Mesenchymal stem cell (in vitro differentiated cells and primary cell): ENCODE measurements around the gene CAVIN1.

Experiments used
- DNase-seq: peaks from one replicate; pipeline ENCODE4 v3.0.0-alpha.2; 2013
- H2AFZ ChIP-seq: one replicate; pipeline ENCODE4 v1.6.1; 2013; ENCODE audit warnings: low read depth, mild to moderate bottlenecking, control low read depth, inconsistent platforms, low read length, moderate library complexity
- H2AK5ac ChIP-seq: 2 replicates; pipeline ENCODE4 v1.6.1; 2013; ENCODE audit warnings: low read length, moderate library complexity, mild to moderate bottlenecking, inconsistent platforms; ENCODE audit not compliant: severe bottlenecking
- H2BK120ac ChIP-seq: one replicate; pipeline ENCODE4 v1.6.1; 2013; ENCODE audit warnings: low read depth, mild to moderate bottlenecking, inconsistent platforms, low read length, moderate library complexity
- H2BK12ac ChIP-seq, 2 experiments: one replicate each; pipeline ENCODE4 v1.6.1; 2013; ENCODE audit warnings: inconsistent platforms in 2 of 2, low read length in 2 of 2, mild to moderate bottlenecking in 2 of 2, moderate library complexity in 2 of 2, control low read depth in 1 of 2
- H2BK15ac ChIP-seq: one replicate; pipeline ENCODE4 v1.6.1; 2013; ENCODE audit warnings: mild to moderate bottlenecking, low read depth, inconsistent platforms; ENCODE audit not compliant: poor library complexity, severe bottlenecking
- H2BK5ac ChIP-seq: 2 replicates; pipeline ENCODE4 v1.6.1; 2013; ENCODE audit warnings: low read depth, mild to moderate bottlenecking, low read length, control low read depth, inconsistent platforms; ENCODE audit not compliant: poor library complexity, severe bottlenecking
- H3K14ac ChIP-seq, 2 experiments: one replicate each; pipeline ENCODE4 v1.6.1; 2013; ENCODE audit warnings: inconsistent platforms in 2 of 2, low read length in 2 of 2, control low read depth in 1 of 2, mild to moderate bottlenecking in 1 of 2, moderate library complexity in 1 of 2
- H3K18ac ChIP-seq, 2 experiments: one replicate each; pipeline ENCODE4 v1.6.1; 2013; ENCODE audit warnings: inconsistent platforms in 2 of 2, low read length in 2 of 2, control low read depth in 1 of 2, low read depth in 1 of 2, mild to moderate bottlenecking in 1 of 2
- H3K23ac ChIP-seq, 2 experiments: one replicate each; pipeline ENCODE4 v1.6.1; 2013; ENCODE audit warnings: inconsistent platforms in 2 of 2, low read length in 2 of 2, mild to moderate bottlenecking in 2 of 2, moderate library complexity in 2 of 2, control low read depth in 1 of 2
- H3K27ac ChIP-seq: 2 replicates; pipeline ENCODE4 v1.5.1; 2013; ENCODE audit warnings: mild to moderate bottlenecking, moderate library complexity, low read length, control low read depth, inconsistent platforms; ENCODE audit not compliant: poor library complexity, severe bottlenecking
- H3K27me3 ChIP-seq, 2 experiments: 2 replicates each; pipeline versions ENCODE4 v1.6.1 to v1.7.0; 2013; ENCODE audit warnings: low read length in 2 of 2, mild to moderate bottlenecking in 2 of 2, moderate library complexity in 2 of 2, control low read depth in 1 of 2, inconsistent platforms in 1 of 2; ENCODE audit not compliant: control insufficient read depth in 1 of 2, insufficient read depth in 1 of 2
- H3K36me3 ChIP-seq, 2 experiments: 2 replicates each; pipeline versions ENCODE4 v1.6.1 to v1.7.0; 2013; ENCODE audit warnings: low read length in 2 of 2, control low read depth in 1 of 2, inconsistent platforms in 1 of 2, low read depth in 1 of 2, mild to moderate bottlenecking in 1 of 2; ENCODE audit not compliant: insufficient read depth in 2 of 2, control insufficient read depth in 1 of 2
- H3K4ac ChIP-seq, 2 experiments: one replicate each; pipeline ENCODE4 v1.6.1; 2013; ENCODE audit warnings: inconsistent platforms in 2 of 2, low read length in 2 of 2, mild to moderate bottlenecking in 2 of 2, moderate library complexity in 2 of 2, control low read depth in 1 of 2, low read depth in 1 of 2
- H3K4me1 ChIP-seq: 2 replicates; pipeline ENCODE4 v1.6.1; 2013; ENCODE audit warnings: low read depth, low read length, control low read depth; ENCODE audit not compliant: control insufficient read depth, insufficient read depth
- H3K4me2 ChIP-seq: 2 replicates; pipeline ENCODE4 v1.6.1; 2013; ENCODE audit warnings: low read length, mild to moderate bottlenecking, inconsistent platforms; ENCODE audit not compliant: poor library complexity, severe bottlenecking
- H3K4me3 ChIP-seq, 2 experiments: 2 replicates each; pipeline versions ENCODE4 v1.5.1 to v1.7.0; 2013; ENCODE audit warnings: low read length in 2 of 2, mild to moderate bottlenecking in 2 of 2, control low read depth in 1 of 2, low read depth in 1 of 2; ENCODE audit not compliant: insufficient read depth in 1 of 2
- H3K79me1 ChIP-seq: replicated peaks from 2 replicates; pipeline ENCODE4 v1.6.1; 2013; ENCODE audit warnings: mild to moderate bottlenecking, control low read depth, low read length, inconsistent platforms; ENCODE audit not compliant: poor library complexity, severe bottlenecking
- H3K9ac ChIP-seq: 2 replicates; pipeline ENCODE4 v1.7.0; 2013; ENCODE audit warnings: mild to moderate bottlenecking, low read length, moderate library complexity
- H3K9me3 ChIP-seq: 2 replicates; pipeline ENCODE4 v1.7.0; 2013; ENCODE audit warnings: mild to moderate bottlenecking, low read length; ENCODE audit not compliant: control insufficient read depth
- H4K8ac ChIP-seq: one replicate; pipeline ENCODE4 v1.6.1; 2013; ENCODE audit warnings: inconsistent platforms, mild to moderate bottlenecking, low read length, moderate library complexity
- H4K91ac ChIP-seq: one replicate; pipeline ENCODE4 v1.6.1; 2013; ENCODE audit warnings: mild to moderate bottlenecking, low read length, inconsistent platforms
- WGBS: methylation state at CpG from one replicate; pipeline ENCODE4 v1.1.7; 2013; ENCODE audit warnings: mixed read lengths; 5-methylcytosine and 5-hydroxymethylcytosine counted together

The CAVIN1 gene

GRCh38 chr17:42429726-42430447, 6.8 kb upstream of the CAVIN1 start:
- Histone ChIP-seq H2AFZ (no peak overlapping the region), H3K4me1 (peaks cover 3% of the 10 kb centered on the region), H3K9me3 (no peaks in the 10 kb centered on the region), H4K8ac (no peak overlapping the region), H3K4me2 (no peak overlapping the region), H3K23ac (no peak overlapping the region), H3K9ac (peak overlapping the region; percentile 57), H2BK120ac (no peak overlapping the region), H2BK15ac (no peak overlapping the region), H4K91ac (no peak overlapping the region), H2BK12ac (peak overlapping the region in 1 of 2 experiments; percentile 49), H3K14ac (no peak overlapping the region), H3K27me3 (no peaks in the 10 kb centered on the region), H3K27ac (no peak overlapping the region), H3K4ac (no peak overlapping the region), H3K4me3 (no peak overlapping the region), H2BK5ac (no peak overlapping the region), H3K79me1 (no peaks in the 10 kb centered on the region), H3K18ac (no peak overlapping the region), H3K36me3 (no peaks in the 10 kb centered on the region), H2AK5ac (no peak overlapping the region)
- 100% methylated on average over 2 of the region's 3 CpGs for WGBS
- DNase-seq, result no peak

GRCh38 chr17:42428141-42428944, 5.3 kb upstream of the CAVIN1 start:
- Histone ChIP-seq H4K8ac (no peak overlapping the region), H3K18ac (no peak overlapping the region), H3K4me2 (no peak overlapping the region), H3K23ac (no peak overlapping the region), H3K4me1 (peaks cover 6% of the 10 kb centered on the region), H2AK5ac (no peak overlapping the region), H3K27ac (peak overlapping the region; percentile 89), H3K4me3 (no peak overlapping the region), H3K4ac (no peak overlapping the region), H3K9me3 (no peaks in the 10 kb centered on the region), H2BK120ac (no peak overlapping the region), H2BK15ac (no peak overlapping the region), H4K91ac (no peak overlapping the region), H3K9ac (peak overlapping the region; percentile 80), H2BK12ac (no peak overlapping the region), H3K79me1 (no peaks in the 10 kb centered on the region), H3K27me3 (no peaks in the 10 kb centered on the region), H3K14ac (no peak overlapping the region), H2AFZ (no peak overlapping the region), H2BK5ac (no peak overlapping the region), H3K36me3 (no peaks in the 10 kb centered on the region)
- peak; percentile 95 for DNase-seq
- 14% methylated on average over 2 of the region's 4 CpGs for WGBS

- Histone ChIP-seq H2BK12ac (peak overlapping the region in 1 of 2 experiments; percentile 3), H3K79me1 (no peaks in the 10 kb centered on the region), H3K23ac (no peak overlapping the region), H3K14ac (no peak overlapping the region), H3K27ac (no peak overlapping the region), H3K4me2 (no peak overlapping the region), H4K8ac (no peak overlapping the region), H2BK5ac (no peak overlapping the region), H3K4me1 (peaks cover 12% of the 10 kb centered on the region), H3K27me3 (no peaks in the 10 kb centered on the region), H3K4ac (no peak overlapping the region), H3K9me3 (no peaks in the 10 kb centered on the region), H2BK120ac (no peak overlapping the region), H2BK15ac (no peak overlapping the region), H2AFZ (no peak overlapping the region), H3K4me3 (peak overlapping the region in 1 of 2 experiments; percentile 50), H4K91ac (no peak overlapping the region), H3K36me3 (no peaks in the 10 kb centered on the region), H2AK5ac (no peak overlapping the region), H3K18ac (no peak overlapping the region), H3K9ac (peak overlapping the region; percentile 34)
- DNase-seq, result peak; percentile 44
- WGBS, result 88% methylated on average over 2 of the region's 4 CpGs
Measured at GRCh38 chr17:42424991-42425610, 2.0 kb upstream of the CAVIN1 start.

- Histone ChIP-seq H4K91ac (no peak overlapping the region), H3K36me3 (peaks cover 0 to under 1% of the 10 kb centered on the region in 2 experiments), H3K9ac (peak overlapping the region; percentile 99), H2AFZ (no peak overlapping the region), H3K4ac (peak overlapping the region in 1 of 2 experiments; percentile 26), H3K79me1 (no peaks in the 10 kb centered on the region), H3K14ac (no peak overlapping the region), H3K4me1 (peaks cover 16% of the 10 kb centered on the region), H3K27ac (peak overlapping the region; percentile 74), H3K4me2 (peak overlapping the region; percentile 50), H4K8ac (no peak overlapping the region), H3K23ac (no peak overlapping the region), H2AK5ac (peak overlapping the region; percentile 49), H2BK15ac (no peak overlapping the region), H3K4me3 (peak overlapping the region in 1 of 2 experiments; percentile 73), H3K27me3 (no peaks in the 10 kb centered on the region), H3K18ac (peak overlapping the region in 1 of 2 experiments; percentile 29), H2BK120ac (no peak overlapping the region), H3K9me3 (no peaks in the 10 kb centered on the region), H2BK12ac (peak overlapping the region in 1 of 2 experiments; percentile 59), H2BK5ac (peak overlapping the region; percentile 71)
- DNase-seq, result no peak
- WGBS, result 93% methylated on average over 7 of the region's 11 CpGs
Measured at GRCh38 chr17:42423766-42424165, 710 bp upstream of the CAVIN1 start.
